GM12878 (cell line): Measurements from ENCODE around the gene EIF2B4. TPM values are rescaled to one million over a fixed set of nuclear protein-coding genes. Genes with fewer than 3 reads are reported as not detected.

Experiments used
- ATAC-seq: fragments of 200-7000 bp; cut with Tn5 transposase; 3 replicates; pipeline ENCODE4 v1.9.1; 2020; ENCODE audit warnings: mild to moderate bottlenecking, moderate library complexity
- BruUV-seq: library from RNA; stranded (reverse); fragments of 400-500 nt; replicated peaks from 2 replicates; lab custom pipeline; 2021; lab: Mats Ljungman, UMichigan
- CTCF ChIA-PET: fragments of 300-600 bp; sonication (Branson Sonifier 250); formaldehyde crosslinking; extraction: SDS; loops from one replicate; lab custom pipeline; 2021; ENCODE audit warnings: inconsistent platforms; lab: Yijun Ruan, JAX
- POLR2A ChIA-PET: fragments of 350-600 bp; formaldehyde crosslinking; extraction: SDS; loops from one replicate; lab custom pipeline; 2021; ENCODE audit warnings: inconsistent platforms; lab: Charles Lee
- RAD21 ChIA-PET: fragments of 300-600 bp; sonication (Branson Sonifier 250); formaldehyde crosslinking; loops from one replicate; lab custom pipeline; 2023; ENCODE audit warnings: antibody characterized with exemption; ENCODE audit not compliant: unreplicated experiment; lab: Charles Lee
- SMC1A ChIA-PET: fragments of 300-600 bp; sonication (Branson Sonifier 250); formaldehyde crosslinking; loops from one replicate; lab custom pipeline; 2023; ENCODE audit not compliant: unreplicated experiment, uncharacterized antibody; lab: Charles Lee
- DNase-seq: peaks from one replicate; pipeline ENCODE4 v3.0.0-alpha.2; 2011; ENCODE audit warnings: low read depth, low spot score
- FAIRE-seq: peaks from 3 replicates; lab custom pipeline; 2011; peaks lifted over from hg19 to GRCh38; lab: Jason Lieb, UNC
- H2AFZ ChIP-seq: 2 replicates; pipeline ENCODE4 v1.6.0; 2011; ENCODE audit warnings: low read depth, low read length, control low read depth; ENCODE audit not compliant: control insufficient read depth
- H3K27ac ChIP-seq: 2 replicates; pipeline ENCODE4 v1.5.1; 2011; ENCODE audit warnings: control low read depth; ENCODE audit not compliant: control insufficient read depth, insufficient read depth
- H3K27me3 ChIP-seq, 2 experiments: replicated peaks in 1 of 2; 2 replicates each; pipeline versions ENCODE4 v1.6.0 to v1.6.1; 2011; ENCODE audit warnings: low read length in 1 of 2; ENCODE audit not compliant: control insufficient read depth in 2 of 2, insufficient read depth in 2 of 2
- H3K36me3 ChIP-seq, 2 experiments: 2 replicates each; pipeline ENCODE4 v1.5.1; 2011; ENCODE audit warnings: low read length in 1 of 2; ENCODE audit not compliant: control insufficient read depth in 2 of 2, insufficient read depth in 2 of 2
- H3K4me1 ChIP-seq: 2 replicates; pipeline ENCODE4 v1.6.1; 2011; ENCODE audit warnings: mild to moderate bottlenecking, low read length, moderate library complexity, mixed read lengths; ENCODE audit not compliant: control insufficient read depth, insufficient read depth
- H3K4me2 ChIP-seq: 2 replicates; pipeline ENCODE4 v1.6.0; 2011; ENCODE audit warnings: control low read depth; ENCODE audit not compliant: control insufficient read depth, insufficient read depth
- H3K4me3 ChIP-seq: fragments of 200-600 bp; sonication (generic); 2 replicates; pipeline ENCODE4 v1.5.1; 2016
- H3K79me2 ChIP-seq: 2 replicates; pipeline ENCODE4 v1.6.0; 2011; ENCODE audit warnings: low read length; ENCODE audit not compliant: control insufficient read depth, insufficient read depth
- H3K9ac ChIP-seq: 2 replicates; pipeline ENCODE4 v1.8.0; 2011; ENCODE audit warnings: low read length, control low read depth, mixed read lengths; ENCODE audit not compliant: control insufficient read depth, insufficient read depth
- H3K9me3 ChIP-seq: replicated peaks from 3 replicates; pipeline ENCODE4 v1.5.1; 2011; ENCODE audit warnings: mild to moderate bottlenecking, low read length; ENCODE audit not compliant: control insufficient read depth, insufficient read depth
- H4K20me1 ChIP-seq: 2 replicates; pipeline ENCODE4 v1.6.0; 2011; ENCODE audit not compliant: control insufficient read depth, insufficient read depth
- ASH2L ChIP-seq: fragments of 300-600, 200-600 bp; sonication (generic); IDR thresholded peaks from 2 replicates; pipeline ENCODE4 v1.6.1; 2017; ENCODE audit warnings: low read depth, mild to moderate bottlenecking, borderline replicate concordance
- CBFB ChIP-seq: IDR thresholded peaks from 2 replicates; pipeline ENCODE4 v1.6.1; 2016; ENCODE audit warnings: antibody characterized with exemption, low read depth
- DPF2 ChIP-seq: fragments of 450-650 bp; IDR thresholded peaks from 2 replicates; pipeline ENCODE4 v1.6.1; 2017; ENCODE audit warnings: mild to moderate bottlenecking
- KLF5 ChIP-seq: fragments of 450-650 bp; IDR thresholded peaks from 2 replicates; pipeline ENCODE4 v1.6.1; 2014; ENCODE audit warnings: mild to moderate bottlenecking; ENCODE audit not compliant: partially characterized antibody
- NFYB ChIP-seq: IDR thresholded peaks from 2 replicates; pipeline ENCODE4 v1.6.1; 2011; ENCODE audit warnings: low read depth, mild to moderate bottlenecking, low read length, improper control_type of control experiment, moderate library complexity; ENCODE audit not compliant: insufficient read depth
- PAX5 ChIP-seq: IDR thresholded peaks from 2 replicates; pipeline ENCODE4 v1.6.1; 2011; ENCODE audit warnings: low read depth, low read length, borderline replicate concordance
- RAD51 ChIP-seq: fragments of 450-650 bp; IDR thresholded peaks from 2 replicates; pipeline ENCODE4 v1.6.1; 2016; ENCODE audit warnings: moderate library complexity, mild to moderate bottlenecking, inconsistent platforms
- RELA ChIP-seq: fragments of 450-650 bp; IDR thresholded peaks from 2 replicates; pipeline ENCODE4 v1.8.0; 2014; ENCODE audit warnings: borderline replicate concordance; ENCODE audit not compliant: partially characterized antibody
- SMAD5 ChIP-seq: IDR thresholded peaks from 2 replicates; pipeline ENCODE4 v1.6.1; 2016; ENCODE audit warnings: antibody characterized with exemption, low read depth
- STAT3 ChIP-seq: IDR thresholded peaks from 2 replicates; pipeline ENCODE4 v1.6.1; 2011; ENCODE audit warnings: low read depth, low read length, improper control_type of control experiment
- WGBS: methylation state at CpG from one replicate; pipeline ENCODE4 v1.1.6; 2016; ENCODE audit warnings: low lambda C conversion rate; ENCODE audit not compliant: insufficient replicate concordance, insufficient coverage; ENCODE audit errors: missing lambda C conversion rate; 5-methylcytosine and 5-hydroxymethylcytosine counted together
- in situ Hi-C: fragments of 300-500 bp; cut with MboI; formaldehyde crosslinking; loops from 9 replicates; pipeline ENCODE4 v1.14.3; 2018; ENCODE audit warnings: mixed read lengths
- intact Hi-C: fragments of 100-400 bp; cut with micrococcal nuclease; formaldehyde crosslinking; loops from one replicate; pipeline ENCODE4 v1.14.2; 2022; ENCODE audit not compliant: unreplicated experiment
- polyA plus RNA-seq, 11 experiments: library from polyadenylated mRNA; depleted of rRNA in 4 of 11; unstranded in 6 of 11; stranded (reverse) in 5 of 11; fragments of >200 nt; fragmentation: Nextera tagmentation in 4 of 11; fragmentation: Illumina TruSeq in 1 of 11; extraction: Ambion mirVana in 4 of 11; extraction: Trizol in 1 of 11; gene quantifications; 1 replicate in 1 of 11; 2 replicates in 10 of 11; pipeline versions ENCODE4 v1.2.1 to v1.2.3, GENCODE V29; 2011 to 2016; ENCODE audit warnings: inconsistent platforms in 2 of 11, missing spikeins in 2 of 11, low read depth in 1 of 11
- total RNA-seq, 4 experiments: library from RNA; depleted of rRNA in 3 of 4; stranded (reverse); fragments of >200 nt in 3 of 4; fragmentation: Illumina TruSeq in 1 of 4; extraction: Trizol in 1 of 4; gene quantifications; 2 replicates each; pipeline versions ENCODE4 v1.2.1 to v1.2.3, GENCODE V29; 2013 to 2021
- TF ChIP-seq, protein P1 (sequence below): fragments of 450-650 bp; formaldehyde crosslinking; IDR thresholded peaks from 2 replicates; pipeline ENCODE4 v1.5.0; 2022; ENCODE audit warnings: mild to moderate bottlenecking, missing genetic modification characterization
- TF ChIP-seq, protein P2 (sequence below): IDR thresholded peaks from 2 replicates; pipeline ENCODE4 v1.6.1; 2012; ENCODE audit warnings: low read depth, low read length, improper control_type of control experiment

Gene EIF2B4
- total and polyA plus RNA-seq, 10 of the 15 experiments (the other 5 are each of a cell fraction or from before 2014, with no cell fraction given): 13.4 to 53.9 (median 27.5) TPM

- TF ChIP-seq, protein P1, sequence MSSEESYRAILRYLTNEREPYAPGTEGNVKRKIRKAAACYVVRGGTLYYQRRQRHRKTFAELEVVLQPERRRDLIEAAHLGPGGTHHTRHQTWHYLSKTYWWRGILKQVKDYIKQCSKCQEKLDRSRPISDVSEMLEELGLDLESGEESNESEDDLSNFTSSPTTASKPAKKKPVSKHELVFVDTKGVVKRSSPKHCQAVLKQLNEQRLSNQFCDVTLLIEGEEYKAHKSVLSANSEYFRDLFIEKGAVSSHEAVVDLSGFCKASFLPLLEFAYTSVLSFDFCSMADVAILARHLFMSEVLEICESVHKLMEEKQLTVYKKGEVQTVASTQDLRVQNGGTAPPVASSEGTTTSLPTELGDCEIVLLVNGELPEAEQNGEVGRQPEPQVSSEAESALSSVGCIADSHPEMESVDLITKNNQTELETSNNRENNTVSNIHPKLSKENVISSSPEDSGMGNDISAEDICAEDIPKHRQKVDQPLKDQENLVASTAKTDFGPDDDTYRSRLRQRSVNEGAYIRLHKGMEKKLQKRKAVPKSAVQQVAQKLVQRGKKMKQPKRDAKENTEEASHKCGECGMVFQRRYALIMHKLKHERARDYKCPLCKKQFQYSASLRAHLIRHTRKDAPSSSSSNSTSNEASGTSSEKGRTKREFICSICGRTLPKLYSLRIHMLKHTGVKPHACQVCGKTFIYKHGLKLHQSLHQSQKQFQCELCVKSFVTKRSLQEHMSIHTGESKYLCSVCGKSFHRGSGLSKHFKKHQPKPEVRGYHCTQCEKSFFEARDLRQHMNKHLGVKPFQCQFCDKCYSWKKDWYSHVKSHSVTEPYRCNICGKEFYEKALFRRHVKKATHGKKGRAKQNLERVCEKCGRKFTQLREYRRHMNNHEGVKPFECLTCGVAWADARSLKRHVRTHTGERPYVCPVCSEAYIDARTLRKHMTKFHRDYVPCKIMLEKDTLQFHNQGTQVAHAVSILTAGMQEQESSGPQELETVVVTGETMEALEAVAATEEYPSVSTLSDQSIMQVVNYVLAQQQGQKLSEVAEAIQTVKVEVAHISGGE (CRISPR knock-in tag): no peak
- TF ChIP-seq ASH2L: 0 out of 2 replicates have a peak, but pooled peaks have one; percentile 30
- TF ChIP-seq SMAD5: no peak
- TF ChIP-seq RELA: peak; percentile 52
- peak; percentile 73; the same call in 1 of the 2 replicates for TF ChIP-seq RAD51
- TF ChIP-seq KLF5: peak; percentile 97
- peak; percentile 16; the same call in 1 of the 2 replicates for TF ChIP-seq CBFB
- TF ChIP-seq, all 136 proteins: peak for 56
Measured at GRCh38 chr2:27356382-27357181, 13.6 kb downstream of the EIF2B4 start, which contains the start of gene GTF3C2 (continued).

- no peaks in the 10 kb centered on the region; the same call in 1 of the 2 replicates for H3K4me1 ChIP-seq
- no TSS peak for BruUV-seq
- 2% methylated on average over 12 of the region's 12 CpGs for WGBS
- ATAC-seq (peak; percentile 68), FAIRE-seq (no peak)
- ChIA-PET SMC1A (interaction anchor here (1.0 to 2.1 kb wide), 3 partner anchors 13 to 53 kb away, joined by 3 to 11 read pairs (median 5); partner anchors contain the start of gene MPV17), RAD21 (no interaction called here), POLR2A (interaction anchor here (0.7 to 2.8 kb wide), 5 partner anchors 13 to 32 kb away, joined by 3 to 10 read pairs (median 6); partner anchors contain the start of genes EIF2B4 and ZNF513)
- peak overlapping the region; percentile 97 for H3K4me3 ChIP-seq
- in situ Hi-C loops: no loop called here
- H4K20me1 ChIP-seq: no peaks in the 10 kb centered on the region
- H3K27me3 ChIP-seq: no peaks in the 10 kb centered on the region
- intact Hi-C loops: loop anchor here (1.0 to 10.0 kb wide), 2 partner anchors 14 to 141 kb away; partner anchors contain the start of genes ATRAID, CAD, EIF2B4 and SLC5A6
- peaks cover 64% of the 10 kb centered on the region for H3K79me2 ChIP-seq
- H3K9ac ChIP-seq: peak overlapping the region; percentile 99
- TF ChIP-seq PAX5 (0 out of 2 replicates have a peak, but pooled peaks have one; percentile 16), RELA (no peak), DPF2 (0 out of 2 replicates have a peak, but pooled peaks have one; percentile 33), NFYB (peak; percentile 50; the same call in 1 of the 2 replicates), STAT3 (no peak)
- TF ChIP-seq, protein P2, sequence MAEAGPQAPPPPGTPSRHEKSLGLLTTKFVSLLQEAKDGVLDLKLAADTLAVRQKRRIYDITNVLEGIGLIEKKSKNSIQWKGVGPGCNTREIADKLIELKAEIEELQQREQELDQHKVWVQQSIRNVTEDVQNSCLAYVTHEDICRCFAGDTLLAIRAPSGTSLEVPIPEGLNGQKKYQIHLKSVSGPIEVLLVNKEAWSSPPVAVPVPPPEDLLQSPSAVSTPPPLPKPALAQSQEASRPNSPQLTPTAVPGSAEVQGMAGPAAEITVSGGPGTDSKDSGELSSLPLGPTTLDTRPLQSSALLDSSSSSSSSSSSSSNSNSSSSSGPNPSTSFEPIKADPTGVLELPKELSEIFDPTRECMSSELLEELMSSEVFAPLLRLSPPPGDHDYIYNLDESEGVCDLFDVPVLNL: peak; percentile 84
- TF ChIP-seq, all 136 proteins: peak for 4
- Histone ChIP-seq H3K27ac (peak overlapping the region; percentile 96), H2AFZ (peak overlapping the region; percentile 98), H3K9me3 (no peaks in the 10 kb centered on the region), H3K4me2 (peak overlapping the region; percentile 51), H3K36me3 (no peaks in the 10 kb centered on the region)
- no peak for DNase-seq
- CTCF ChIA-PET: interaction anchor here (1.3 to 1.5 kb wide), 2 partner anchors 13 to 15 kb away, joined by 6 read pairs; no protein-coding TSS in a partner anchor
Measured at GRCh38 chr2:27356056-27356381, 14.1 kb downstream of the EIF2B4 start.
